Mesenteric fat pad (tissue), 1 donor: ENCODE results near the gene DHRS3. TPM values are rescaled to one million over a fixed set of nuclear protein-coding genes. Genes with fewer than 3 reads are reported as not detected.

ENCODE experiments used
- DNase-seq: peaks from one replicate; pipeline ENCODE4 v3.0.0-alpha.2; 2020; ENCODE audit warnings: low spot score
- total RNA-seq: library from RNA; stranded (reverse); fragmentation: NEBNext Ultra II Directional; extraction: Animal tissue kit (Norgen Biotek cat#: 25700); gene quantifications from one replicate; pipeline ENCODE4 v1.2.1, GENCODE V29; 2021
- donor health status: DM: yes; HTN: yes; CAD: no.

The DHRS3 gene
- total RNA-seq, 1 donor from 2014 or later = 495 TPM

DNA sequence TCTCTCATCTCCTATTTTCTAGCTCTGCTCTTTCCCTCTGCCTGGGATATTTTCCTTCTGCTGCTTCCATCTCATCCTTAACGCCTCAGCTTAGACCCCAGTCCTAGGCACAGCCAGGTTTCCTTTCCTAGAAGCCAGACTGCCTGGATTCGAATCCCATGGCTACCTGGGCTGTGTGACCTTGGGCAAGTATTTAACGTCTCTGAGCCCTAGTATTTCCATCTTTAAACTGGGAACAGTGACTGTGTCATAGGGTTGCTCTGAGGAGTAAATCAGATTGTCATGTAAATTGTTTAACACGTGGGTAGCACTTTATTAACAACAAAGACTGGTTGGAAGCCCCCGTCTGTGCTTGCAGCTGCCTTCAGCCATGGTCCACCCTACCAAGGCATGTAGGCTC is 18.4 kb downstream of the DHRS3 start:
- no peak for DNase-seq

GRCh38 chr1:12598974-12599373 is 19.0 kb downstream of the DHRS3 start:
- DNase-seq = no peak

DNA sequence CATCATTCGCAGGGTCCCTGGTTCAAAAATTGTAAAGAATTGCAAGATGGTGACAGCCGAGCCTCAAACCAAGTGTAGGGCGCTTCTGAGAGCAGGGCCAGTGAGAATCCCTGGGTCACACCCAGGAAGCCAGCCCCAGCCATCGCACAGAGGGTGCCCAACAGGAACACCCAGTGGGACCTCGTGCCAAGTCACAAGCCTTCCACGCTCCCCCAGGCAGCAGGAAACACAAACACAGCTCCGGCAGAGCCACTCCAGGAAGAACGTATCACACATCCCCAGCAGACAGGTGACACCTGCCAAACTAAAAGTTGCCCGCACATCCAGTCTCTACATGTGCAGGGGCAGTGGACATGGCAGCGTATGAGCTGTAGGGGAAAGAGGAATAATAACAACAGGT is 20.2 kb downstream of the DHRS3 start:
- no peak for DNase-seq

- no peak for DNase-seq
Measured at GRCh38 chr1:12596007-12596821, 21.8 kb downstream of the DHRS3 start.

DNA sequence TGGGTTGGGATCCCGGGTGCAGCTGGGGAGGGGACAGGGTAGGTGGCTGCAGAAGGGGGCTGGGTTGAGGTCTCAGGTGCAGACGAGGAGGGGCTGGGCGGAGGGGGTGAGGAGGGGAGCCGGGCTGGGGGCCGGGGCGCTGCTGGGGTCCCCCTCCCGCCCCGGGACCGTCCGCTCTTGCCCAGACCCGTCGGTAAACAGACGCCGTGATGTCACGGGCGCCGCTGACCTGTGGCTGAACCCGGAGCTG is 22.3 kb downstream of the DHRS3 start:
- no peak for DNase-seq

- DNase-seq = no peak
Measured at GRCh38 chr1:12594966-12595756, 22.8 kb downstream of the DHRS3 start.

DNA sequence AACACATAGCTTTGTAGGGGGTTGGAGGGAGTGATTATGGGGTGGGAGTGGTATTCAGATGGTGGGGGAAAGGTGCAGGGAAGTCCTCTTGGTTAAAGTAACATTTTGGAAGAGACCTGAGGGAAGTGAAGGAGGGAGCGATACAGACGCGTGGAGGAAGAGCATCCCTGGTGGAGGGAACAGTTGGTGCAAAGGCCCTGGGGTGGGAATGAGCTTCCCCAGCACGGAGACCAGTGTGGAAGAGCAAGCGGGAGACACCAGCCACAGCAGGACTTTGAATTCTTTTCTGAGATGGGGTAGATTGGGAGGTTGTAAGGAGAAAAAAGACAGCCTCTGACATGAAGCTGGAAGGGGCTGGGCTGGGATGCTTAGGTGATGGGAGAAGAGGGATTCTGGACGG is 23.5 kb downstream of the DHRS3 start:
- DNase-seq = no peak

DNA sequence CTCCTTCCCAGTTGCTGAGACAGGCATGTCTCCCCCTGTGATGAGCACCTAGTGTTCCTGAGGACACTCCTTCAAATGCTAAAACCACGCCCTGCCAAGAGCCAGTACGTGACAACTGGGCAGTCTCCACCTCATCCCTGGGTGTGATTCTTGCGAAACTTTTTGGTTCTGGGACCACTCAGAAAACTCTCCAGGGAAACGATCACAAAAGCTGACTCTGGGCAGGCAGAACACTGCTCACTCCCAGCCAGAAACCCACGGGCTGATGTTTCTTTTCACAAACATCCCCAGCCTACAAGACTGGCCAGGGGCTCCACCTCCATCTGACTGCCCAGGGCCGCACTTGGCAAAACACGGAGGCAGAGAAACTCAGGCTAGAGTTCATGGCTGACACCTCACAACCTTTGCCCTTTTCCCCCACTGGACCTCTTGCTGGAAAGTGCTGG is 24.4 kb downstream of the DHRS3 start:
- no peak for DNase-seq

DNA sequence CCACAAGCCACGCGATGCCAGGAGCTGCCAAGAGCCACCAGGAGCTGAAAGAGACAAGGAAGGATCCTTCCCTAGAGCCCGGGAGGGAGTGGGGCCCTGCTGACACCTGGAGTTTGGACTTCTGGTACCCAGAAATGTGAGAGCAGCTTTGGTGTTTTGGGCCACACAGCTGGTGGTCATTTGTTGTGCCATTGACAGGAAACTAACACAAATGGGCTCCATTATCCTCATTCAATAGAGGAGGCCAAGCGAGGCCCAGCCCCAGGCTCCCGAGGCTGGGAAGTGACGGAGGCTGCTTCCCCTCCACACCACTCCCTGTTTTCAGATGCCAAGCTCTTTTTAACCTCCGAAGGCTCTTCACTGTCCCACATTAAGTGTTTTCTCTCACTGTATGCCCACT is 25.5 kb downstream of the DHRS3 start:
- no peak for DNase-seq

DNA sequence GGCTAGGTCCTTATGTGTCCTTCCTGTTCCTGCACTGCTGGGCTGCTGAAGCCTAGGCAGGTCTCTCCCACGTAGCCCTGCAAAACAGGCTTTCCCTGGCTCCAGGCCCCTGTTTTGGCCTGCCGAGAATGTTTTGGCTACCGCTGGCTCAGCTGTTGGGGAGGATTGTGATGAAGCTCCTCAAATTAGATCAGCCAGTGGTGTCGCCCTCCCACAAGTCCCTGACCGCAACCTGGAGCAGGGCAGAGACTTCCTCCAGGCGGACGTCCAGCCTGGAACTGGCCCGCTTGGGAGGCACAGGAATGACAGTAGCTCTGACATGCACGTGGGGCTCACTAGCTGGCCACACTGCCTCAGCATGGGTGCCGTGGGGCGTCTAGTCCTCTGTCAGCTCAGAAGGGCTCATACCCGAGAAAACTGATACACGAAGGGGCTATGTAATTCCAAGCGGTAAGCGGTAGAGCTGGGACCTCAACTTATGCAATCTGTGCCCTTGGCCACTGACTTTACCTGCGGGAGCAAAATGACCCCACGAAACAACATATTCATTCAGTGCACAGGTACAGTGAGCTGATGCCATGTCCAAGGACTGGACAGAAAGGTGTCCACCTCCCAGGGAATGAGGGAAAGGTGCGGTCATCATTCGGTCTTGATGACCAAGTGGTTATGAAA is 26.6 kb downstream of the DHRS3 start:
- DNase-seq = no peak

DNA sequence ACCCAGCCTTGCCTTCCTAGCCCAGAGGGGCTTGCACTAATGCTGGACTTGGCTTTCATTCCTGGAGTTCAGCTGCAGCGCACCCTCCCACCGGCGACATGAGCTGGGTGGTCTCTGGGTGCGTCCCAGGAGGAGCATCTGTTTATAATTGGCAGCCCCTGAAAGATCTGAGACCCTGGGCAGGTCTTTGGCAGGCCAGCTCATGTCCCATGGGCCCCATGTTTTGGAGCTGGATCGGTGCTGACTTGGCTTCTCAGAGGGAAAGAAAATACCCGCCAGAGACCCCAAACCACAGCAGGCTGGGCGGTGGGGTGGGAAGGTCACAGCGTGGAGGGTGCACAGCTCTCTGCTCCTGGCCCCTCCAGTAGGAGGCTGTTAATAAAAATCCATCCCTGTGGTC is 29.3 kb downstream of the DHRS3 start:
- no peak for DNase-seq

DNA sequence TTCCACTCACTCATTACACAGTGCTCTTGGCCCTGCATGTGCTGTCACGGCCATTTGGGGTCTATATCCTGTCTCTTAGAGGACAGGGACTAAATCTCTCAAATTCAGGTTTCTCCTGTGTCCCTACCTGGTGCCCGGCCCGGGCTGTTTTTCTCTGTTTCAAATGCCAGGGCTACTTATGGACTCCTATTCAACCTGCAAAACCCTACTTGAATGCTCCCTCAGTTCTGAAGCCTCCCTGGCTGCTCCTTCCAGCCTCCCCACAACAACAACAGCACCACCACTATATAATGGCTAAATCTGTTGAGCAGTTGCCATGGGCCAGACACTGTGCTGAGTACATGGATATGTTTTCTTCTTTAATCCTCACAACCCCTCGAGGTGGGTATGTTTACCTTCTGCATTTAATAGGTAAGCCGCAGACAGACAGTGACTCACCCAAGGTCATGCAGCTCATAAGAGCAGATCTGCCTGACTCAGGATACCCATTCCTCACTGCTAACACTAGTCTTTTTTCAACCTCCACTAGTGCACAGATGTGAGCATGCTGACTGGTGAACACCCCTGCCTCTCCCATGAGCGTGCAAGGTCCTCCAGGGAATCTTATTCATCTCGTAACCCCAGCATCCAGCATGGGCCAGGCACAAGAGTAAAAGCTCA is 29.9 kb downstream of the DHRS3 start:
- no peak for DNase-seq

DNA sequence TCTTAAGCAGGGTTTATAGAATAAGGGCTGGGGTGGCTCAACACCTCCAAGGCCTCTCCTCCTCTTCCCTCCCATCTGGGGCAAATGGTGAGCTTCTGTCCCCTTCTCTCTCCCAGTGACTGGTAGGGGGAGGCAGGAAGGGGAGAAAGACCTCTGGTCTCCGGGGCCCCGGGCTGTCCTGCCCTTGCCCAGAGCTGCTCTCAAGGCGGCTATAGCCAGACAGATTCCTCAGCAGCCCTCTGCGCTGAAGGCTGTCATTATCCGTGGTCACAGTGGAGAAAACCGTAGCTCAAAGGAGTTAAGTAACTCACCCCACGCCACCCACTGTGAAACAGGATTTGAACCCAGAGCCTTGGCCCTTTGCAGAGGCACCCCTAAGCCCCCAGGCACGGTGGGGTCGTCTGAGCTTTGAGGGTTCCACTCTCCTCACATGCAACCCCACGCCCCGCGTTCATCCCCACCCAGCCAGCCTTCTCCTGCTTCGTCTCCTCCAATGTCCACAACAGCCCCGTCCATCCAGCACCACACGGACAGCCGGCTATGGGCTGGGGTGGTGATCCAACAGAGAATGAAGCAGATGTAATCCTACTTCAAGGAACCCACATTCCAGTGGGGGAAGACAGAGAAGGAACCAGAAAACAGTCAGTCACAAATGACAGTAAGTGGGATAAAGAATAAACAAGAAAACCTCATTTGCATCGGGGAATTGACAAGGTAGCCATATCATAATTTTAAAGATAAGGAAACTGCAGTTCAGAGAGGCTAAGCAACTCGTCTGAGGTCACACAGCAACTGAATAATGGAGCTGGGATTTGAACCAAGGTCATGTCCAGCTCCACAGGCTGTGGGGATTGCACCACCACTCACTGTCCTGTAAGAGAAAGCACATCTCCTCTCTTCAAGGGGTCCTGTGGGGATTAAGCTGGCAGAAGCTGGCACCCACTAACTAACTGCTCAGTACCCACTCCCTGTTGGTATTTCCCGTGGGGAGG is 31.8 kb downstream of the DHRS3 start:
- DNase-seq = no peak

DNA sequence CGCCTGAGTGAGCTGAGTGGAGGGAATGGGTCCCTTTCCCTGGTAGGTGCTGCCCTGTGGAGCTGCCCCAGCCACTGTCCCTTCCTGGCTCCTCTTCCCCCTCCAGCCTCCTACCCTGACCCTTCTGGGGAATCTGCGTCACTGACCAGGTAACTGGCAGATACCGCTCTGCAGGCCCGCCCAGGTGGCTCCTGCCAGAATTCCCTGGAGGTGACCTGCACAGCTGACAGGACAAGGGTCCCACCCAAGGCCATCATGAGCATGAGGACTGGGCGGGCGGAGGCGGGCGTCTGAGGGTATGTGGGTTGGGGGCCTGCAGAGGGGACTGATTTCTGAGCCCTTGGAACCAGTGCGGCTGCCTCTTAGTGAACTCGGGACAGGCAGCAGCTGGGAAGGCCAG is 32.5 kb downstream of the DHRS3 start:
- no peak for DNase-seq

DNA sequence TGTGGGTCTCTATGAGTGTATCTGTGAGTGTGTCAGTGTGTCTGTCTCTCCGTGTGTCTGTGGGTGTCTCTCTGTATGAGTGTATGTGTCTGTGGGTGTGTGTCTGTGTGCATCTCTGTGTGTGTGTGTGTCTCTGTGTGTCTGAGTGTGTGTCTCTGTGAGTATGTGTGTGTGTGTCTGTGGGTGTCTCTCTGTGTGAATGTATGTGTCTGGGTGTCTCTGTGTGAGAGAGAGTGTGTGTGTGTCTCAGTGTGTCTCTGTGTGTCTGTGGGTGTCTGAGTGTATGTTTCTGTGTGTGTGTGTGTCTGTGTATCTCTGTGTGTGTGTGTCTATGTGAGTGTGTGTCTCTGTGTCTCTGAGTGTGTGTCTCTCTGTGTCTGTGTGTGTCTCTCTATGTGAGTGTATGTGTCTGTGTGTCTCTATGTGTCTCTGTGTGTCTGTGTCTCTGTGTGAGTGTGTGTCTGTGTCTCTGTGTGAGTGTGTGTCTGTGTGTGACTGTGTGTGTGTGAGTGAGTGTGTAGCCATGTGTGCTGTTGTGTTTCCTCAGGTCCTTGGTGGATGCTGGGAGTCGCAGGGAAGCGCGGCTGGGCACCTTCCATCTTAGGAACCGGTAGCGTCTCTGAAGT is 33.0 kb downstream of the DHRS3 start:
- no peak for DNase-seq

DNA sequence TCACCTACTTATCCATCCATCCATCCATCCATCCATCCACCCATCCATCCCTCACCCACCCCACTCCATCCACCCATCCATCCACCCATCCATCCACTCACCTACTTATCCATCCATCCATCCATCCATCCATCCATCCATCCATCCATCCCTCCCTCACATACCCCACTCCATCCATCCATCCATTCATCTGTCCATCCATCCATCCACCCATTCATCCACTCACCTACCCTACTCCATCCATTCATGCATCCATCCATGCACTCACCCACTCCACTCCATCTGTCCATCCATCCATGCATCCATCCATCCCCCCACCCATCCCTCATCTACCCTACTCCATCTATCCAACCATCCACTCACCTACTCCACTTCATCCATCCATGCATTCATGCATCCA is 34.5 kb downstream of the DHRS3 start:
- DNase-seq = no peak

DNA sequence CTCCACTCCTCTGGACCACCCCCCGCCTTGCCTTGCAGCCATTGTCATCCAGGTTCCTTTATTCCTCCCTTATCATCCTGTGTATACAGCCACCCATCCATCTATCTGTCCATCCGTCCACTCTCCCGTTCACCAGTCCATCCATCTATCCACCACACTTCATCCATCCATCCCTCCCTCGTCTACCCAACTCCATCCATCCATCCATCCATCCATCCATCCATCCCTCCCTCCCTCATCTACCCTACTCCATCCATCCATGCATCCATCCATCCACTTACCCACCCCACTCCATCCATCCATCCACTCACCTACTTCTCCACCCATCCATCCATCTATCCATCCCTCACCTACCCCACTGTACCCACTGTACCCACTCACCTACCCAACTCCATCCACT is 35.4 kb downstream of the DHRS3 start:
- DNase-seq = no peak

- no peak for DNase-seq
Measured at GRCh38 chr1:12581179-12581578, 36.8 kb downstream of the DHRS3 start.

DNA sequence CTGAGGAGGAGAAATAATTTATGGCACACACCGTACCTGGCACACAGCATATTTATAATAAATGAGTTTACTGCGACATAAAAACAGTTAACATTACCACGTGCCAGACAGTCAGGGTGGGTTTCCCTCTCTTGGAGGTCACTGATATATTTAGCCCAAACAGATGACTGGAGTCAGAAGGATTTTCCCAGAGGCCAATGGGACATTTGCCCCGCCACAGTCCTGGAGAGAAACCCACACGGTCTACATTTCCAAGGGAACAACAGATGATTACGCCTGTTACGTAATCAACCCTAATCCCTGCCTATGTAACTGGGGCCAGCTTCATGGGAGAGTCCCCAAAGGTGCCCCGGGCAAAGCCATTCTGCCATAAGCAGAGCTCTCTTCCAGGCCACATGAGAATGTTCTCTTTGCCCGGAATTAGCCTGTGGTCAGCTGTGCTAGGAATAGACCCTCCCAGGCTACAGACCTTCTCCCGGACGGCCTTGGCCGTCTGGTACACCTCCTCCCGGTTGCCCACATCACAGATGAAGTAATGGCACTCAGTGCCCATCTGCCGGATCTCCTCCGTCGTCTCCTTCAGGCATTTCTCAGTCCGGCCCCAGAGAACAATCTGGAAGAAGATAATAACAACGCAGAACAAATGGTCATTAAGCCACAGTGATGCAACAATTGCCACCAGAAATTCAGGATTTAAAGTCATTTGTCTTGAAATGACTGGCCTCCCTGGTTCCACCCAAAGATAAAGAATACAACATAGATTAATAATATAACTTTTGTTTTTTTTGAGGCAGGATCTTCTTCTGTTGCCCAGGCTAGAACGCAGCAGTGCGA is 37.7 kb downstream of the DHRS3 start:
- DNase-seq = no peak
